HepG2 (cell line): ENCODE data around the gene NFKBIA. TPM values are rescaled to one million over a fixed set of nuclear protein-coding genes. Genes with fewer than 3 reads are reported as not detected.
A peak's percentile ranks its signal among the peaks of the same experiment; 100 is the strongest.

Source experiments
- CHD2 ChIP-seq: IDR thresholded peaks from 2 replicates; pipeline ENCODE4 v1.6.1; 2011; ENCODE audit warnings: low read depth, low read length, improper control_type of control experiment
- FOXO1 ChIP-seq: sonication (generic); formaldehyde crosslinking; IDR thresholded peaks from 2 replicates; pipeline ENCODE4 v1.4.0; 2020; ENCODE audit warnings: missing genetic modification reagents
- FOXP1 ChIP-seq, 2 experiments: fragments of 450-650 bp in 1 of 2; IDR thresholded peaks; 2 replicates each; pipeline ENCODE4 v1.6.1; 2017 to 2018; ENCODE audit warnings: antibody characterized with exemption in 1 of 2
- MAFF ChIP-seq: IDR thresholded peaks from 2 replicates; pipeline ENCODE4 v1.6.1; 2011; ENCODE audit warnings: low read depth, low read length, improper control_type of control experiment
- MEF2D ChIP-seq: sonication (generic); formaldehyde crosslinking; IDR thresholded peaks from 2 replicates; pipeline ENCODE4 v1.5.1; 2020; ENCODE audit warnings: mild to moderate bottlenecking, missing genetic modification reagents
- MYC ChIP-seq: sonication (generic); formaldehyde crosslinking; IDR thresholded peaks from 2 replicates; pipeline ENCODE4 v1.9.0; 2021; ENCODE audit warnings: missing genetic modification reagents, borderline replicate concordance
- TRIM24 ChIP-seq: sonication (generic); formaldehyde crosslinking; IDR thresholded peaks from 2 replicates; pipeline ENCODE4 v1.8.0; 2022; ENCODE audit warnings: mild to moderate bottlenecking, missing genetic modification reagents
- TSC22D2 ChIP-seq: sonication (generic); formaldehyde crosslinking; IDR thresholded peaks from 2 replicates; pipeline ENCODE4 v1.5.1; 2020; ENCODE audit warnings: missing genetic modification reagents, mild to moderate bottlenecking, borderline replicate concordance
- ZFX ChIP-seq: sonication (generic); formaldehyde crosslinking; IDR thresholded peaks from 2 replicates; pipeline ENCODE4 v1.4.0; 2020; ENCODE audit warnings: mild to moderate bottlenecking, low read depth, missing genetic modification reagents, moderate library complexity
- ZMYM2 ChIP-seq: sonication (generic); formaldehyde crosslinking; IDR thresholded peaks from 2 replicates; pipeline ENCODE4 v1.8.0; 2022; ENCODE audit warnings: mild to moderate bottlenecking, missing genetic modification reagents
- ZNF350 ChIP-seq: sonication (generic); formaldehyde crosslinking; IDR thresholded peaks from 2 replicates; pipeline ENCODE4 v1.4.0; 2020; ENCODE audit warnings: mild to moderate bottlenecking, low read depth, missing genetic modification reagents, borderline replicate concordance
- ZNF468 ChIP-seq: sonication (generic); formaldehyde crosslinking; IDR thresholded peaks from 2 replicates; pipeline ENCODE4 v1.8.0; 2022; ENCODE audit warnings: mild to moderate bottlenecking, moderate library complexity, missing genetic modification reagents
- ZNF672 ChIP-seq: sonication (generic); formaldehyde crosslinking; IDR thresholded peaks from 2 replicates; pipeline ENCODE4 v1.8.1; 2022; ENCODE audit warnings: missing genetic modification reagents
- ZNF800 ChIP-seq: sonication (generic); formaldehyde crosslinking; IDR thresholded peaks from 2 replicates; pipeline ENCODE4 v1.4.0; 2020; ENCODE audit warnings: missing genetic modification reagents
- ZNF883 ChIP-seq: sonication (generic); formaldehyde crosslinking; IDR thresholded peaks from 2 replicates; pipeline ENCODE4 v1.5.1; 2020; ENCODE audit warnings: mild to moderate bottlenecking, missing genetic modification reagents; ENCODE audit errors: not compliant biosample characterization
- polyA plus RNA-seq, 8 experiments: library from polyadenylated mRNA; depleted of rRNA in 3 of 8; stranded (reverse) in 7 of 8; unstranded in 1 of 8; fragments of >200 nt; fragmentation: Illumina TruSeq in 4 of 8; extraction: Trizol in 4 of 8; gene quantifications; 2 replicates each; pipeline versions ENCODE4 v1.2.1 to v1.2.3, GENCODE V29; 2011 to 2016; ENCODE audit warnings: low read depth in 4 of 8, missing spikeins in 1 of 8, mixed read lengths in 1 of 8; ENCODE audit not compliant: insufficient read depth in 1 of 8
- total RNA-seq, 5 experiments: library from RNA; depleted of rRNA; stranded (reverse); fragments of >200 nt; fragmentation: Illumina TruSeq; extraction: Trizol; gene quantifications; 2 replicates each; pipeline ENCODE4 v1.2.3, GENCODE V29; 2016; ENCODE audit warnings: low read depth in 1 of 5
- TF ChIP-seq, protein P1 (sequence below): sonication (generic); formaldehyde crosslinking; IDR thresholded peaks from 2 replicates; pipeline ENCODE4 v1.4.0; 2020; ENCODE audit warnings: missing genetic modification reagents
- TF ChIP-seq, protein P2 (sequence below): sonication (generic); formaldehyde crosslinking; IDR thresholded peaks from 2 replicates; pipeline ENCODE4 v1.4.0; 2020; ENCODE audit warnings: mild to moderate bottlenecking, missing genetic modification reagents
- TF ChIP-seq, protein P3 (sequence below): sonication (generic); formaldehyde crosslinking; IDR thresholded peaks from 2 replicates; pipeline ENCODE4 v1.4.0; 2020; ENCODE audit warnings: missing genetic modification reagents, borderline replicate concordance

The NFKBIA gene
- total and polyA plus RNA-seq, 2 of the 13 experiments (the other 11 are each of a cell fraction or from before 2014, with no cell fraction given), result 197 to 319 TPM

DNA sequence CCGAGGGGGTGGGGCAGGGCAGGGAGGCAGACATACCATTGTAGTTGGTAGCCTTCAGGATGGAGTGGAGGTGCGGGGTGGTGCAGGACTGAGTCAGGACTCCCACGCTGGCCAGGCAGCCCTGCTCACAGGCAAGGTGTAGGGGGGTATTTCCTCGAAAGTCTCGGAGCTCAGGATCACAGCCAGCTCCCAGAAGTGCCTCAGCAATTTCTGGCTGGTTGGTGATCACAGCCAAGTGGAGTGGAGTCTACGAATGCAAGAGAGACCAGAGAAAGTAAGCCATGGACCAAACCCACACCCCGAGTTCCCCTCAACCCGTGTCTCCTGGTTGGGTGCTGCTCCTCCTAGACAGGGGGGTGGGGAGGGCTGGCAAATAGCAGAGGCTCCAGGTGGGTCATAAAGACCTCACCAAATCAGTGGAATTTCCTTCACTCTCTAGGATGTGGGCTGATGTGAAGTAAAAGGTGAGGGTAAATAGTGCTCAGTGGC, 1.4 kb downstream of the NFKBIA start (continued):
- TF ChIP-seq, protein P1, sequence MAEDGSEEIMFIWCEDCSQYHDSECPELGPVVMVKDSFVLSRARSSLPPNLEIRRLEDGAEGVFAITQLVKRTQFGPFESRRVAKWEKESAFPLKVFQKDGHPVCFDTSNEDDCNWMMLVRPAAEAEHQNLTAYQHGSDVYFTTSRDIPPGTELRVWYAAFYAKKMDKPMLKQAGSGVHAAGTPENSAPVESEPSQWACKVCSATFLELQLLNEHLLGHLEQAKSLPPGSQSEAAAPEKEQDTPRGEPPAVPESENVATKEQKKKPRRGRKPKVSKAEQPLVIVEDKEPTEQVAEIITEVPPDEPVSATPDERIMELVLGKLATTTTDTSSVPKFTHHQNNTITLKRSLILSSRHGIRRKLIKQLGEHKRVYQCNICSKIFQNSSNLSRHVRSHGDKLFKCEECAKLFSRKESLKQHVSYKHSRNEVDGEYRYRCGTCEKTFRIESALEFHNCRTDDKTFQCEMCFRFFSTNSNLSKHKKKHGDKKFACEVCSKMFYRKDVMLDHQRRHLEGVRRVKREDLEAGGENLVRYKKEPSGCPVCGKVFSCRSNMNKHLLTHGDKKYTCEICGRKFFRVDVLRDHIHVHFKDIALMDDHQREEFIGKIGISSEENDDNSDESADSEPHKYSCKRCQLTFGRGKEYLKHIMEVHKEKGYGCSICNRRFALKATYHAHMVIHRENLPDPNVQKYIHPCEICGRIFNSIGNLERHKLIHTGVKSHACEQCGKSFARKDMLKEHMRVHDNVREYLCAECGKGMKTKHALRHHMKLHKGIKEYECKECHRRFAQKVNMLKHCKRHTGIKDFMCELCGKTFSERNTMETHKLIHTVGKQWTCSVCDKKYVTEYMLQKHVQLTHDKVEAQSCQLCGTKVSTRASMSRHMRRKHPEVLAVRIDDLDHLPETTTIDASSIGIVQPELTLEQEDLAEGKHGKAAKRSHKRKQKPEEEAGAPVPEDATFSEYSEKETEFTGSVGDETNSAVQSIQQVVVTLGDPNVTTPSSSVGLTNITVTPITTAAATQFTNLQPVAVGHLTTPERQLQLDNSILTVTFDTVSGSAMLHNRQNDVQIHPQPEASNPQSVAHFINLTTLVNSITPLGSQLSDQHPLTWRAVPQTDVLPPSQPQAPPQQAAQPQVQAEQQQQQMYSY, result no peak
- TF ChIP-seq TSC22D2 (CRISPR knock-in tag) (no peak), FOXO1 (CRISPR knock-in tag) (0 out of 2 replicates have a peak, but pooled peaks have one; percentile 23), ZNF468 (CRISPR knock-in tag) (no peak), FOXP1 (IDR thresholded peaks at IDR 0.05) (no peak), FOXP1 (CRISPR knock-in tag; IDR thresholded peaks at IDR 0.05) (no peak), MYC (CRISPR knock-in tag) (no peak), ZNF883 (CRISPR knock-in tag) (no peak), ZFX (CRISPR knock-in tag) (no peak), TRIM24 (CRISPR knock-in tag) (no peak), ZNF672 (CRISPR knock-in tag) (no peak), ZMYM2 (CRISPR knock-in tag) (no peak), MAFF (no peak), ZNF350 (CRISPR knock-in tag) (no peak), CHD2 (no peak), MEF2D (no peak), ZNF800 (CRISPR knock-in tag) (no peak)
- TF ChIP-seq, protein P2, sequence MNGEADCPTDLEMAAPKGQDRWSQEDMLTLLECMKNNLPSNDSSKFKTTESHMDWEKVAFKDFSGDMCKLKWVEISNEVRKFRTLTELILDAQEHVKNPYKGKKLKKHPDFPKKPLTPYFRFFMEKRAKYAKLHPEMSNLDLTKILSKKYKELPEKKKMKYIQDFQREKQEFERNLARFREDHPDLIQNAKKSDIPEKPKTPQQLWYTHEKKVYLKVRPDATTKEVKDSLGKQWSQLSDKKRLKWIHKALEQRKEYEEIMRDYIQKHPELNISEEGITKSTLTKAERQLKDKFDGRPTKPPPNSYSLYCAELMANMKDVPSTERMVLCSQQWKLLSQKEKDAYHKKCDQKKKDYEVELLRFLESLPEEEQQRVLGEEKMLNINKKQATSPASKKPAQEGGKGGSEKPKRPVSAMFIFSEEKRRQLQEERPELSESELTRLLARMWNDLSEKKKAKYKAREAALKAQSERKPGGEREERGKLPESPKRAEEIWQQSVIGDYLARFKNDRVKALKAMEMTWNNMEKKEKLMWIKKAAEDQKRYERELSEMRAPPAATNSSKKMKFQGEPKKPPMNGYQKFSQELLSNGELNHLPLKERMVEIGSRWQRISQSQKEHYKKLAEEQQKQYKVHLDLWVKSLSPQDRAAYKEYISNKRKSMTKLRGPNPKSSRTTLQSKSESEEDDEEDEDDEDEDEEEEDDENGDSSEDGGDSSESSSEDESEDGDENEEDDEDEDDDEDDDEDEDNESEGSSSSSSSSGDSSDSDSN (CRISPR knock-in tag), result no peak
- TF ChIP-seq, protein P3, sequence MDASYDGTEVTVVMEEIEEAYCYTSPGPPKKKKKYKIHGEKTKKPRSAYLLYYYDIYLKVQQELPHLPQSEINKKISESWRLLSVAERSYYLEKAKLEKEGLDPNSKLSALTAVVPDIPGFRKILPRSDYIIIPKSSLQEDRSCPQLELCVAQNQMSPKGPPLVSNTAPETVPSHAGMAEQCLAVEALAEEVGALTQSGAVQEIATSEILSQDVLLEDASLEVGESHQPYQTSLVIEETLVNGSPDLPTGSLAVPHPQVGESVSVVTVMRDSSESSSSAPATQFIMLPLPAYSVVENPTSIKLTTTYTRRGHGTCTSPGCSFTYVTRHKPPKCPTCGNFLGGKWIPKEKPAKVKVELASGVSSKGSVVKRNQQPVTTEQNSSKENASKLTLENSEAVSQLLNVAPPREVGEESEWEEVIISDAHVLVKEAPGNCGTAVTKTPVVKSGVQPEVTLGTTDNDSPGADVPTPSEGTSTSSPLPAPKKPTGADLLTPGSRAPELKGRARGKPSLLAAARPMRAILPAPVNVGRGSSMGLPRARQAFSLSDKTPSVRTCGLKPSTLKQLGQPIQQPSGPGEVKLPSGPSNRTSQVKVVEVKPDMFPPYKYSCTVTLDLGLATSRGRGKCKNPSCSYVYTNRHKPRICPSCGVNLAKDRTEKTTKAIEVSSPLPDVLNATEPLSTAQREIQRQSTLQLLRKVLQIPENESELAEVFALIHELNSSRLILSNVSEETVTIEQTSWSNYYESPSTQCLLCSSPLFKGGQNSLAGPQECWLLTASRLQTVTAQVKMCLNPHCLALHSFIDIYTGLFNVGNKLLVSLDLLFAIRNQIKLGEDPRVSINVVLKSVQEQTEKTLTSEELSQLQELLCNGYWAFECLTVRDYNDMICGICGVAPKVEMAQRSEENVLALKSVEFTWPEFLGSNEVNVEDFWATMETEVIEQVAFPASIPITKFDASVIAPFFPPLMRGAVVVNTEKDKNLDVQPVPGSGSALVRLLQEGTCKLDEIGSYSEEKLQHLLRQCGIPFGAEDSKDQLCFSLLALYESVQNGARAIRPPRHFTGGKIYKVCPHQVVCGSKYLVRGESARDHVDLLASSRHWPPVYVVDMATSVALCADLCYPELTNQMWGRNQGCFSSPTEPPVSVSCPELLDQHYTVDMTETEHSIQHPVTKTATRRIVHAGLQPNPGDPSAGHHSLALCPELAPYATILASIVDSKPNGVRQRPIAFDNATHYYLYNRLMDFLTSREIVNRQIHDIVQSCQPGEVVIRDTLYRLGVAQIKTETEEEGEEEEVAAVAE (CRISPR knock-in tag), result no peak
